Measurements from ENCODE around the gene TSPAN19.

DNA sequence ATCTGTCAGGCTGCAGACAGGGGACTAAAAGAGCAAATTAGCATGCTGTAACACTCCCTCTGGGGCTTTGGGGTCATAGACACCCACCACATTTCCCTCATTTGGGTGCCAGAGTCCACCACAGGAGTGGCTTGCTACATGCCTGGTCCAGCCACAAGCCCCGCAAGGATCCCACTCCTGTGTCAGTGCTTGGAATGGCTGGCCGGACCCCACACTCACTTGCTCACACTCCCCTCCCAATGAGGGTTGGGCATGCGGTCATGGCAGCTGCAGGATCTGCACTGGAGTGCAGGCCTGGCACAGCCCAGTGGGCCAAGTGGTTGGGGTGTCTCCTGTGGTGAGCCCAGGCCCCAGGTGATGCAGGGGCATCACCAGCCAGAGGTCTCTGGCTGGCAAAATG lies 59.9 kb downstream of the TSPAN19 start:
- no peak for TF ChIP-seq TAF1 (IDR thresholded peaks at IDR 0.05; ENCODE audit: low read depth, low read length)
- TF ChIP-seq POLR2A (IDR thresholded peaks at IDR 0.05; ENCODE audit: low read depth, low read length): no peak
- TF ChIP-seq POLR2AphosphoS5 (IDR thresholded peaks at IDR 0.05; ENCODE audit: low read depth, low read length): no peak
- no peak for TF ChIP-seq SPI1 (IDR thresholded peaks at IDR 0.05; ENCODE audit: low read depth, low read length)
- no peak for TF ChIP-seq POU2F2 (IDR thresholded peaks at IDR 0.05; ENCODE audit: low read depth, low read length)
